Activated CD8-positive, alpha-beta memory T cell treated with anti-CD3 and anti-CD28 coated beads, Interleukin-2, amount 50 U/mL, for 4 hours (primary cell): ENCODE measurements around the gene PROX2.

Experiments
- DNase-seq: peaks from one replicate; pipeline ENCODE4 v3.0.0-alpha.2; 2020

The PROX2 gene

GRCh38 chr14:74875941-74876913, at the start of gene PROX2:
Gene PROX2 (minus strand): TSS chr14:74876145. CDS start chr14:74863834, 12,311 bp downstream.
- DNase-seq, result peak; percentile 23

GRCh38 chr14:74924061-74924460, 48.1 kb upstream of the PROX2 start:
- DNase-seq, result no peak

- peak; percentile 58 for DNase-seq
Measured at GRCh38 chr14:74922752-74923401, 46.9 kb upstream of the PROX2 start, which contains the start of gene RPS6KL1. Gene RPS6KL1 (minus strand): TSS chr14:74923260. CDS start chr14:74921541, 1,719 bp downstream.

- DNase-seq, result no peak
Measured at GRCh38 chr14:74921987-74922751, 46.2 kb upstream of the PROX2 start.

- no peak for DNase-seq
Measured at GRCh38 chr14:74921053-74921620, 45.2 kb upstream of the PROX2 start.

GRCh38 chr14:74920281-74920680, 44.3 kb upstream of the PROX2 start:
- DNase-seq, result no peak

GRCh38 chr14:74919421-74920165, 43.6 kb upstream of the PROX2 start:
- DNase-seq, result no peak

GRCh38 chr14:74918380-74918779, 42.4 kb upstream of the PROX2 start:
- DNase-seq, result no peak

GRCh38 chr14:74917646-74918081, 41.7 kb upstream of the PROX2 start:
- no peak for DNase-seq

- no peak for DNase-seq
Measured at GRCh38 chr14:74917178-74917543, 41.2 kb upstream of the PROX2 start.

- no peak for DNase-seq
Measured at GRCh38 chr14:74915826-74916225, 39.9 kb upstream of the PROX2 start.

- DNase-seq, result no peak
Measured at GRCh38 chr14:74915426-74915825, 39.5 kb upstream of the PROX2 start.

- DNase-seq, result no peak
Measured at GRCh38 chr14:74913986-74914573, 38.1 kb upstream of the PROX2 start.

GRCh38 chr14:74913393-74913910, 37.5 kb upstream of the PROX2 start:
- DNase-seq, result no peak

- DNase-seq, result no peak
Measured at GRCh38 chr14:74912801-74913200, 36.9 kb upstream of the PROX2 start.

GRCh38 chr14:74912111-74912510, 36.2 kb upstream of the PROX2 start:
- DNase-seq, result no peak

GRCh38 chr14:74911704-74912103, 35.8 kb upstream of the PROX2 start:
- DNase-seq, result no peak

GRCh38 chr14:74911221-74911620, 35.3 kb upstream of the PROX2 start:
- DNase-seq, result no peak

- no peak for DNase-seq
Measured at GRCh38 chr14:74910556-74910955, 34.6 kb upstream of the PROX2 start.

GRCh38 chr14:74909911-74910310, 34.0 kb upstream of the PROX2 start:
- DNase-seq, result no peak

- DNase-seq, result no peak
Measured at GRCh38 chr14:74909501-74909900, 33.6 kb upstream of the PROX2 start.
